ENCODE measurements around the gene JARID2.

DNA sequence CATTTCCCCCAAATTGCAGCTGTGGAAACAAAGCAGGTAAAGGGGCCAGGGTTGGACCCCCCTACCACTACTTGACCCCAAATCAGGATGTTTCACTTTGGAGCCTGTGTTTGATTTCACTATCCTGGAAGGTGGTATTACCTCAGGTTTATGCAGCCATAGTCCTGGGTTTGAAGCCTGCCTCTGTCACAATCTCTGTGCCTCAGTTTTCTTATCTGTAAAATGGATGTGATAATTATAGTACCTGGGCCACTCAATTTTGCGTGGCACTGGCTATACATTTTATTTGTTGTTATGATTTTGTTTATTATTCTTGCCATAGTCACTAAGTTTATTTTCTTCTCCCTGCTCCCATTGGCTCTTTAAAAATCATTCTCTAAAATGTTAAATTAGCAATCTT, 26.7 kb downstream of the JARID2 start:
- TF ChIP-seq TAF1 (IDR thresholded peaks at IDR 0.05; ENCODE audit: low read depth, low read length): no peak
- no peak for TF ChIP-seq POLR2A (IDR thresholded peaks at IDR 0.05; ENCODE audit: low read depth, low read length)
- TF ChIP-seq POLR2AphosphoS5 (IDR thresholded peaks at IDR 0.05; ENCODE audit: low read depth, low read length): no peak
- TF ChIP-seq POU2F2 (IDR thresholded peaks at IDR 0.05; ENCODE audit: low read depth, low read length): no peak
- no peak for TF ChIP-seq SPI1 (IDR thresholded peaks at IDR 0.05; ENCODE audit: low read depth, low read length)
